Dermis microvascular lymphatic vessel endothelial cell (primary cell): ENCODE results near the gene TRIM47. TPM values are rescaled to one million over a fixed set of nuclear protein-coding genes. Genes with fewer than 3 reads are reported as not detected.
"Not testable (repeated sequence)": the region's sequence is repeated elsewhere in the genome, so short reads cannot be mapped to it uniquely, and the experiment has no call there.

Experiments used
- DNase-seq, 2 donors: peaks; one replicate each; pipeline versions ENCODE4 v3.0.0 to v3.0.0-alpha.2; 2010; ENCODE audit warnings: low read depth in 2 of 2
- total RNA-seq: library from RNA; depleted of rRNA; stranded (reverse); fragments of >200 nt; gene quantifications from 2 replicates; pipeline ENCODE4 v1.2.1, GENCODE V29; 2014

TRIM47 gene
- total RNA-seq, 1 donor from 2014 or later = 58.4 TPM

GRCh38 chr17:75870228-75870627 is 8.2 kb downstream of the TRIM47 start:
- DNase-seq = not testable (repeated sequence)

DNA sequence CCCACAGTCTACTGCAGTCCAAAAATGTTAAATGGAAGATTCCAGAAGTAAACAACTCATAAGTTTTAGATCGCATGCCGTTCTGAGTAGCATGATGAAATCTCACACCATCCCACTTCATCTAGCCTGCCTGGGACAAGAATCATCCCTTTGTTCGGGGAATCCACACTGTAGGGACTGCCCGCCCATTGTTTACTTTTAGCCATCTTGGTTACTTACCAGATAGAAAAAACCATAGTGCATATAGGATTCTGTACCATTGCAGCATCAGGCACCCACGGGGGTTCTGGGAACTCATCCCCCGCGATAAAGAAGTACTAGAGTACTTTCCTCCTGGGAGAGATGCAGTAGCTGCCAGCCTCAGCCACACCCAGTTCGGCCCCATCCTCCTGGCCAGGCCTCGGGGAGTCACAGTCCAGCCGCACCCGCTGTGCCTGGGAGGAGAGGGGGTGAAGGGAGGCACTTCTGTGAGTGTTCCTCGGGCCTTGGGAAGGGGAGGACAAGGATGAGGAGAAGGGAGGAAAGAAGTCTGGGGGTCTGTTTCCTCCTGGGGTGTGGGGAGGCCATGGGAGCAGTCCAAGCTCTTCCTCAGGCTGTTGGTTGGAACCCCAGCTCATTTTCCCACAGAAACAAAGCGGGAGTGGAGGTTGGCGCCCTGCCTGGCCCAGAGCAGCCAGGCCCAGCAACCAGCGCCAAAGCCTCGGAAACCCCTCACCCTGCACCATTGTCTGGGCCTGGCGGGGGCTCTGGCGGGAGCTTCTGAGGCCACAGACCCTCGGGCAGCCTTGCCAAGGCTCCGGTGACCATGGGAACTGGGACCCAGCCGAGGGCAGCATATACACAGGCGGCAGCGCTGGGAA is 8.9 kb downstream of the TRIM47 start:
- DNase-seq = peak; percentile 86 to 91

DNA sequence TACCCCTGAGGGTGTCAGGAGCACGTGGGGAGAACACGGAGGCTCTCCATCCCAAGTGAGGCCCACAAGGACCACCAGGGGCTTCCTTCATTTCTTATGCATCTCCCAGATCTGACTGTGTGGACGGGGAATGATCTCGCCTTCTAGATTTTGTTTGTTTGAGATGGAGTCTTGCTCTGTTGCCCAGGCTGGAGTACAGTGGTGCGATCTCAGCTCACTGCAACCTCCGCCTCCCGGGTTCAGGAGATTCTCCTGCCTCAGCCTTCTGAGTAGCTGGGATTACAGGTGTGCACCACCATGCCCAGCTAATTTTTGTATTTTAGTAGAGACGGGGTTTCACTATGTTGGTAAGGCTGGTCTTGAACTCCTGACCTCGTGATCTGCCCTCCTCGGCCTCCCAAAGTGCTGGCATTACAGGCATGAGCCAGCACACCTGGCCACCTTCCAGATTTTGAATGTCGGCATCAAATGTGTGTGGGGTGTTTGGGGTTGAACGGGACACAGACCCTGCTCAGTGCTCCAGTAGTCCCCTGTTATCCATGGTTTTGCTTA is 9.6 kb downstream of the TRIM47 start:
- DNase-seq = not testable (repeated sequence)

GRCh38 chr17:75865404-75866188 is 12.8 kb downstream of the TRIM47 start:
- not testable (repeated sequence) for DNase-seq

- not testable (repeated sequence) for DNase-seq
These were observed 13.5 kb downstream of the TRIM47 start for GRCh38 chr17:75864887-75865286.

- no peak for DNase-seq
These were observed 13.9 kb downstream of the TRIM47 start for GRCh38 chr17:75864448-75864871.

DNA sequence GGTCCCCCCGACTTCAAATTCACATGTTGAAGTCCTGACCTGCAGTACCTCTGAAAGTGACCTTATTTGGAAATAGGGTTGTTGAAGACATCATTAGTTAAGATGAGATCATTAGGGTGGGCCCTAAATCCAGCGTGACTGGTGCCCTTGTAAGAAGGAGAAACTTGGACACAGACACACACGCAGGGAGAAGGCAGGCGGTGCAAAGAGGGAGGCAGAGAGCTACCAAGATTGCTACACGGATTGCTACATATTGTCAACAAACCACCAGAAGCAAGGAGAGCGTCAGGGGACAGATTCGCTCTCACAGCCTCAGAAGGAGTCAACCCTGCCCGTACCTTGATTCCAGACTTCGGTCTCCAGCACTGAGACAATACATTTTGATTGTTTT is 16.5 kb downstream of the TRIM47 start:
- no peak for DNase-seq

GRCh38 chr17:75859358-75859757 is 19.0 kb downstream of the TRIM47 start:
- DNase-seq = not testable (repeated sequence)

DNA sequence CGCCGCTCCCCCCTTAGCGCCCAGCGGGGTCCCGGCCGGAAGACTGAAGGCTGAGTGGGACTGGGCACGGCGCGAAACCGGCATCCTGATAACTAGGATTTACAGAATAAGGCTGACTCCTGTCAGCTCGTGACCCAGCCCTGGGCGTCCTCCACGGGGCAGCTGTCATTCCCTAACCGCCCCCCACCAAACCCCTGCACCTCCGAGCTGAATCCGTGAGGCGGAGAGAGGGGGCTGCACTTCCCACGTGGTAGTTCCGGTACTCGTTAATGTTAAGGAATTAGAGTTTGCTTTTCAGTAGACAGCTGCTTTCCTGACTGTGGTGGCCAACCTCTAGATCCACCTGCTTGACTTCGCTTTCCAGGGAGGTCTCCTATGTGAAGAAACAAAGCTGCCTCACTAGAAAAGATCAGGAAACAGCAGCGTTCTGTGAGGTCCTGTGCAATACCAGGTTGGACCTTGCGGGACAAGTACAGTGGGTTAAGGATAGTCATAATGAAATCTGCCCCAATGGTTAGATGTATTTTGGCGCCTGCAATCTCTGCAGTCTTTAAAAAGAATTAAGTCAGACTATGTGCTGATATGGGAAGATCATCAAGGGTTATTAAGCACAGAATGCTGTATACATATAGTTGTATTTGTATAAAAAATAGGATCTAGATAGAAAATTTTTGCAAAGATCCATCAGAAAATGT is 22.2 kb downstream of the TRIM47 start:
- peak in 1 of 2 donors; percentile 46 for DNase-seq

- DNase-seq = peak; percentile 100
These were observed 22.9 kb downstream of the TRIM47 start, which contains the start of gene WBP2 for GRCh38 chr17:75855310-75856061. Gene WBP2 (minus strand): TSS chr17:75855335. CDS start chr17:75855297, 38 bp downstream.

DNA sequence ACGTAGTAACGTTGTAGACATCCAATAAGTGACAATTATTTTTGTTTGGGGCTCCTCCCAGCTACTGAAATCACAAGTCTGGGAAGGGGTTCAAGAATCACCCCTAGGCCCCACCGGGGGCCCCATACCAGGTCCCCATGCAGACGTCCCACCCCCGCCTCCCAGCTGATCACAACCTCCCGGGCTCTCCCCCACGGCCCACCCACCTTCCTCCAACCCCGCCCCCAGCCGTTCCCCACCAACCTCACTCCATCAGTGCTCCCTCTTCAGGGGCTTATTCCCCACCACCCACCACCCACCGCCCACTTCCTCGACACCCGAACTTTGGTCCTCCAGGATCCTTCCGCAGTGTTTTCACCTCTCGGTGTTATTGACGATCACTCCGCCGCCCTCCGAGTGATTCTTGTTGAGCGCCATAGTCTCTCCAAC is 23.5 kb downstream of the TRIM47 start:
- DNase-seq = peak in 1 of 2 donors; percentile 86

DNA sequence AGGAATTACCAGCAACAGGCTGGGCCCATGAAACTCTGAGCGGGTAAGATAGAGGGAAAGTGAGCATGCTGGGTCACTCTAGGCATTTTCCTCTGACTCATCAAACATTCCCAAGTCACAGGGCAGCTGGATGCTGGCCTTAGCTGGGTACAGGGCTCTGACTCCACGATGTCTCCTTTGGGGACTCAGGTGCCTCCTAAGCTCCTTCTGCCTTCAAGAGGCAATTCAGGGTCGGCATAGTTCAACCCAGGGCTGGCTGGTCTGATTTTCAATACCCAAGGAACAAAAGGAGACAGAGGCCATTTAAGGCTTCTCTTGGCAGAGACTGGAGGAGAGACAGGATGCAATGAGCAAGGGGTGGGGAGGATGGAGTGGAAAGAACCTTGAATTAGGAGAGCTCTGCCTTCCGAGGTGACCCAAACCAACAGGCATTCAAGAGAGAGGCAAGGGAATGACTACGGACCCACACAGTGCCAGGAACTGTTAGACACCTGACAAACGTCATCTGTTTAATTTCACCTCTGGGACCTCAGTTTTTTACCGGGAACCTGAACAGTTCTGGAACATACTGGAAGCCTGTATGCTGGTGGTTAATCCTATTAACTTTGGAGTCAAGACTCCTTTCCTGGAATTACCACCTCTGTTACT is 24.2 kb downstream of the TRIM47 start:
- peak in 1 of 2 donors; percentile 84 for DNase-seq

DNA sequence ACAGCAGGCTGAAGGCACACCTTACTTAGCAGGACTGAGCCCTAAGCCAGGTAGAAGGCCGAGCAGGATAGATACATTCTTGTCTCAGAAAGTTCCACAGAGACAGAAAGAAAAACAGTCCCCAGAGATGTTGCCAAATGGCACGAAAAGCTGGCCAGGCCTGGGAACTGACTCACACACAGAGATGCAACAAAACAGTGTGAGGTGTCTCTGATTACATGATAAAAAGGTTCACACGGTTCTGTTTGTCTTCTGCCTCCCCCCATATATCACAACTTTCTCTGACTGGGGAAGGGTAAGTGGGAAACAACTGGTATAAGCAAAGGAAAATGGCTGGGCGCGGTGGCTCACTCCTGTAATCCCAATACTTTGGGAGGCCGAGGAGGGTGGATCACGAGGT is 24.9 kb downstream of the TRIM47 start:
- DNase-seq = peak; percentile 83 to 95

- DNase-seq = not testable (repeated sequence)
These were observed 26.7 kb downstream of the TRIM47 start for GRCh38 chr17:75851693-75851991.

DNA sequence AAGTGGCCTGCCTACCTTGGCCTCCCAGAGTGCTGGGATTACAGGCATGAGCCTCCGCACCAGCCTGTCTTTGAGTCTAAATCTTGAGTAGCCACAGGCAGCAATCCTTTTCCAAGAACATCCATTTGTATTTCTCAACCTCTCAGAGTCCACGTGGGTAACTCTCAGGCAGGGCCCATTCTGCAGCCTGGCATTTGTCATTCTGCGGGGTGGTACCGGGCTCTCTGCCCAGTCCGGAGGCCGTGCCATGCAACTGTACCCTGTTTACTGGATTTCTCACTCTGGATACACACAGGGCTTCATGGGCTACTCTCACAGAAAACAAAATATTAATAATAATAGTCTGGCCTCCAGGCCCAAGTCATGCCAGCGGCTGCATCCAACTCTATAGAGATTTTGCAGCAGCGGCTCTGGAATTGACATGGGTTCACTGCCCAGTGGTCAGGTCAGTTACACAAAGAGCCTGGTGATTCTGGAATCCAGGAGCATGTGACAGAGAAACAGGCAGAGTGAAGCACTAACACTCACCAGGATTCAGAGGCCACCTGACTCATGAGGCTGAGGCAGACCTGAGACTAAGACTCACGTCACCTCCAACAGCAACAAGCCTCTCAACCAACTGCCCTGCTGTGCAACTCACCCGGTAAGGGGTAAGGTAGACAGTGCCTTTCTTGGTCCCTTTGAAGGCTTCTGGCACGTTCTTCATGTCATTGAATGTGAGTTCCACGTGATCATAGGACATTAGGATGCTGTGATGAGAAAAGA is 27.3 kb downstream of the TRIM47 start:
- no peak for DNase-seq

DNA sequence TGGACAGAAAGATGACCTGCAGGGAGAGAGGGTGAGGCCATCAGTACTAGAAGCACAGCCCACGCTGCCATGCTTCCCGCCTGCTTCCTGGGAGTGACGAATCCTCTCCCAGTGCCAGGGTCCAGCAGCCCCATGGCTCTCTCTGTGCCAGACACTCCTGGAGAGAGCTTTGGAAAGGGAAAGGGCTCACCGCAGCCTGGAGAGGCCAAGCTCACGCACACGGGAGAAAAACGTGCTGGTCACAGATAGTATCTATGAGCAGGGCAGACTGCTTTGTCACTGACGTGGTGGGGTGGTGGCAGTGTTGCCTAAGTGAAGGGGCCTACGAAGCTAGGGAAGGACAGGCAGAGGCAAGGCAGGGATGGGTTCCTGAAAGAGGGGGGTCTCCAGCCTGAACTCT is 28.7 kb downstream of the TRIM47 start:
- peak in 1 of 2 donors; percentile 42 for DNase-seq

DNA sequence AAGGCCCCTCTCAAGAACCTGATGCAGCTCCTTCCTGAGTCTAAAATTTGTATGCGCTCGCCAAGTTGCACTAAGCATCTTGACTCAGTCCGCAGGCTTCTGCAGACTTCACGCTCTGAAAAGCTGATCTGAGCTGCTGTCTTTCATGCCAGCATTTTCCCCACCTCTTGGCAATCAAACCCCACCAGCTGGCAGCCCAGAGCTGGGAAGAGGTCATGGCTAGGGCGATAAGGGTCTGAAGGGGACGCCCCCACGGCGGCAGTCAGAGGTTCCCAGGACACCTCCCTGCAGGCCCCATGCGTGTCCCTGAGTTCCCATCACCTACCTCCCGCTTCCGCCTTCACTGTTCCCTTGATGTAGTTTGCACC is 29.1 kb downstream of the TRIM47 start:
- DNase-seq = no peak

DNA sequence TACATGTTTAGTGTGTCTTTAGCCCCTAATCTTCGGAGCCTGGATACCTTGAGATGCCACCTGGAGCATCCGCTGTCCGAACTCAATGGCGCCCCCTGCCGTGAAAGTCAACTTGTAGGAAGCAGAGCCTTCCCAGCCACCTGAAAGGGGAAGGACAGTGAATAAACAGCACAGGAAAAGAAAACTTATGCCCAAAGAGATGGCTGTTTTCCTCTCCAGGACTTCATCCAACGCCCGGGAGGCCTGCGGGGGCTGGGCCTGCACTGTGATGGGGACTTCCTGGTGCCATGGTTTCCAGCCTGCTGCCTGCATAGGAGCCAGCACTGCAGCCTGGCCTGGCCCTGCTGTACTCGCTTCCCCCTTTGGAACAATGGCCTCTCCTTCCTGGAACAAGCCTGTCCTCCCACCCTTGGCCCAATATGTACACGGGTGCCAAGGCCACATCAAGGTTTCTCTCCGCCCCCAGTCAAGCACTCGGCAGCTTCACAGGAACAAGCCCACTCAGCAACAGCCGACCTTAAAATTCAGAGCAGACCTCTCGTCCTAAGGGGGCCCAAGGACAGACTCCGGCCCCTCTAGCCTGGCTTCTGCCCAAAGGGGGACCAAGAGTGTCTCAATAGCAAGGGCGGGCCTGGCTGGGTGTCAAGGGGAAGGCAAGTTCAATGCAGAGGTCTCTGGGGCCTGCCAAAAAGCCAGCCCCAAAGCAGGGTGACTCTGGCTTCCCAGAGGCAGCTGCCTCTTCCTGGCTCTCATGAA is 29.7 kb downstream of the TRIM47 start:
- peak; percentile 89 to 96 for DNase-seq
